Breast epithelium (tissue), 3 donors: ENCODE results near the gene SUPT4H1.

Experiments
- CTCF ChIP-seq, 3 donors: fragments of 450-650 bp; IDR thresholded peaks; one replicate each; pipeline ENCODE4 v1.5.1; 2016 to 2017; ENCODE audit warnings: antibody characterized with exemption in 3 of 3, mild to moderate bottlenecking in 3 of 3, moderate library complexity in 3 of 3
- POLR2A ChIP-seq: fragments of 450-650 bp; IDR thresholded peaks from one replicate; pipeline ENCODE4 v1.6.1; 2016; ENCODE audit warnings: antibody characterized with exemption, mild to moderate bottlenecking, moderate library complexity
- POLR2AphosphoS5 ChIP-seq, 3 donors: sonication (generic); formaldehyde crosslinking; IDR thresholded peaks; one replicate each; pipeline ENCODE4 v1.6.1; 2017; ENCODE audit warnings: antibody characterized with exemption in 3 of 3

- TF ChIP-seq CTCF (IDR thresholded peaks at IDR 0.05) (no peak), POLR2A (no peak), POLR2AphosphoS5 (IDR thresholded peaks at IDR 0.05) (no peak)
Observed at GRCh38 chr17:58400826-58401225, 48.8 kb upstream of the SUPT4H1 start.
